ENCODE results near the gene MMEL1.

Gene MMEL1

DNA sequence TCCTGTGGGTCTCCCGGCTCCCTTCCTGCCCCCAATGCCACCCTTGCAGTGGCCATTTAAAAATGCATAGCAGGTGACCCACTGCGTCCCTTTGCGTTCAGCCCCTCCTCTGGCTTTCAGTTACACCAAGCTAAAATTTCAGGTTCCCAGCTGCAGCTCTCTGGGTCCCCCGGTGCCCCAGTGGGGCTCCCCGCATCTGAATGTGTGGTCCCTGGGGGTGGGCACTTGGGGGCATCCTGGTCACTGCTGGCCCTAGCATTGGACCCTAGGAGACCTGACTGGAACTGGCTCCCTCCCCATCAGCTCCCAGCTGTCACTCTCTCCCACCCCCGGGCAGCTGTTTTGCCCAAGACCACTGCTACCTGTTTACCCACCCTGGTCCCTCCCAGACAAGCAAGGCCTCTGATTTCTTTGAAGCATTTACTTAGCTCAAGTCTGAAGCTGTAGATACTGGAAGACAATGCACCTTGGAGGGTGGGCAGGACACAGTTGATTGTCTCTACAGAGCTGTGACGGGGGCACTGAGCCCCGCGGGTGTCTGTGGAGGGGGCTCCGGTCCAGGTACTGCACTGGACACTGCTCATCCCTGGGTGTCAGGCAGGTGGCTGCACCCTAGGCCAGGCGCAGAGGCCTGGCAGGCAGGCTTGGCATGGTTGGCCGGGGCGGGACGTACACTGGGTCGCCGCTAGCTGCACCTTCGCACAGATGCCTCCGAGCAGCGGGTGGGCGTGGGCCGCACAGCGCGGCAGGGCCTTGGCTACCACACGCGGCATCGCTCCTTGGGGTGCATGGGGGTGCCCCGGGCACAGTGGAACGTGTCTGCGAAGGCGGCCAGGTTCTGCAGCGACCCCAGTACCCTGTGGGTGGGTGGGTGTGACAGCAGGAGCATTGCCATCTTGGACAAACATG, 42.3 kb downstream of the MMEL1 start:
- DNase-seq (ENCODE audit: low spot score), result no peak

DNA sequence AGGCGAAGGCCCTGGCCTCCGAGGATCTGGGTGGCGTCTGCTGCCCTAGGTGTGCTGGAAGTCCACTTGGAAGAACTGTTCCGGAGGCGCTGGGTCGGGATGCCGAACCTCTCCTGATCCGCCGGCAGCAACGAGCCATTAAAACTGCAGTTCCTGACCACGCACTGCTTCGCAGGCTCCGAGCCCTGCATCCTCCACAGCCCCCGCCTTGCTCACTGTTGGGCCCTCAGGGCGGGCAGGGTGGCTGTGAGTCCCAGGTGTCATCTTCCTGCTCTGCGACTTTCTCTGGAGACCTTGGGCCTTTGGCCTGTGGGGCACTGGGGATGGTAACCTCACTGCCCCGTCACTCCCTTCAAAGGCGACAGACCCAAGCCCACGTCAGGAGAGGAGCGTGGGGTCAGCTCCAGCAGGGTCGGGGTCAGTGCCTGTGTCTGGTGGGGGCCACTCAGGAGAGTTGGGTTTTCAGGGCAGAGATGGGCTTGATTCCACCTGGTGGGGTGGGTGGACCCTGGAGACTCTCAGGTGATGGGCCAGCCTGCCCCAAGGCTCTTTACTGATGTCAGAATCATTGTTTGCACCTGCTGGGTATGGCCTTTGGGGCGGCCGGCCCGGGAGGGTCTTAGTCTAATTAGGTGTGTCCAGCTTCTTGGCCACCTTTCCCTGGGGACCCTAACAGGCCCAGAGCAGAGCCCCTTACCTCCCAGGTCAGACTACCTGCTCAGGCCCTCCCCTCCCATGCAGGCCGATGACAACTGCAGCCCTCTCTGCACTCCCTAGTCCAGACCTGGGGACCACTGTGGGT, 43.2 kb downstream of the MMEL1 start:
- no peak for DNase-seq (ENCODE audit: low spot score)

DNA sequence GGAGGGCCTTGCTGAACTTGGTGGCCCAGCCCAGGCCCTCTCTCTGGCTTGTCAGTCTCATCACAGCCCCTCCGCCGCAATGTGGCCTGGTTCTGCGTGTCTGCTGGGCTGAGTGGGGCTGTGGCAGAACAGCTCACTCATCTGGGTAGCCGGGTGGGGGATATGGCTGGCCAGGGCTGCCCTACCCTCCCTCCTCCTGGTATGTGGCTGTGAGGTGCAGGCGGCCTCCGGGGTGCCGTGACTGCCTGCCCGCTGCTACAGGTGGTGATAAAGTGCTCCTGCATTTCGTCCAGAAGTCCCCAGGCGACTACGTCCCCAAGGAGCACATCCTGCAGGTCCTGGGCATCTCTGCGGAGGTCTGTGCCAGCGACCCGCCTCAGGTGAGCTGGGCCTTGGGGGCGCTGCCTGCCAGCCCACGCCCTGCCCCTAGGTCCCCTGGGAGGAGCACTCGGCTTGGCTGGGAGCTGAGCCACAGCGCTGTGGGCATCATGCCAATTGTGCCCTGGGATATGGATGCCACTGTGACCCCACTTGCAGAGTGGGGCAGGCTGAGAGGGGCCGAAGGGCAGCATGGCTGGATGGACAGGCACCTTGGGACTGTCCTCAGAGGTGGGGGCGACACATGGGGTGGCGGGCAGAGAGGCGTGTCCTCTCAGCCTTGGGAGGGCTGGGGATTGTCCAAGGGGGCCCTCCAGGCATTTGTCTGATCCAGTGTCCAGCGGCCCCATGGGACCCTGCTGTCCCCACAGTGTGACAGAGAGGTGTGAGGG, 44.0 kb downstream of the MMEL1 start:
- DNase-seq (ENCODE audit: low spot score), result no peak

DNA sequence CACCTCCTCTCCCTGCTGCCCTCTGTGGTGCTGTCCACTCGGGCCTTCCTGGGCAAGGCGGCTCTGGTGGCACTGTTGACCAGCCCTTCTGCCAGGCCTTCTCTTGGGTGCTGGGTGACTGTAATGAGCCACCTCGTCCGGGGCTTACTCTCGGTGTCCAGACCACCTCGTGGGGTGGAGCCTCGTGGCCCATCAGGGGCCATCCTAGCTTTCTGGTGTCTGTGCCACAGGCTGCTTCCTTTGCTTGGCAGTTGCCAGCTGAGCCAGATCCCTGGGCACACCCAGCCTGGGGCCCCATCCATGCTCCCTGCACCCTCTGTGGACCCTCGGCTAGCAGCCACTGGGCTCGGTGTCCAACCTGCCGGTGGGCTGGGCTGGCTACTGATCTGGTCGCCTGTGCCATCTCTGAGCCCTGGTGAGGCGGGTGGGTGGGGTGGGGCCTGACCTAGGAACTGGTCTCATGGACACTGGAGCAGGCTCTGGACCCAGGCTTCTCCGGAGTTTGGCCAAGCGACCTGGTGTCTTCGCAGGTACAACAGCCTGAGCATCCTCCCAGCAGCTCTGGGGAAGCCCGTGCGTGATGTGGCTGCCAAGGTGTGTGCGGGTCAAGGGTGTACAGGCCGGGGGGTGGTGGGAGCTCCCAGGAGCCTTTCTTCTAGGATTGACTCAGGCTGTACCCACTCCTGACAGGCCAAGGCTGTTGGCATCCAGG, 44.8 kb downstream of the MMEL1 start:
- DNase-seq (ENCODE audit: low spot score), result no peak

DNA sequence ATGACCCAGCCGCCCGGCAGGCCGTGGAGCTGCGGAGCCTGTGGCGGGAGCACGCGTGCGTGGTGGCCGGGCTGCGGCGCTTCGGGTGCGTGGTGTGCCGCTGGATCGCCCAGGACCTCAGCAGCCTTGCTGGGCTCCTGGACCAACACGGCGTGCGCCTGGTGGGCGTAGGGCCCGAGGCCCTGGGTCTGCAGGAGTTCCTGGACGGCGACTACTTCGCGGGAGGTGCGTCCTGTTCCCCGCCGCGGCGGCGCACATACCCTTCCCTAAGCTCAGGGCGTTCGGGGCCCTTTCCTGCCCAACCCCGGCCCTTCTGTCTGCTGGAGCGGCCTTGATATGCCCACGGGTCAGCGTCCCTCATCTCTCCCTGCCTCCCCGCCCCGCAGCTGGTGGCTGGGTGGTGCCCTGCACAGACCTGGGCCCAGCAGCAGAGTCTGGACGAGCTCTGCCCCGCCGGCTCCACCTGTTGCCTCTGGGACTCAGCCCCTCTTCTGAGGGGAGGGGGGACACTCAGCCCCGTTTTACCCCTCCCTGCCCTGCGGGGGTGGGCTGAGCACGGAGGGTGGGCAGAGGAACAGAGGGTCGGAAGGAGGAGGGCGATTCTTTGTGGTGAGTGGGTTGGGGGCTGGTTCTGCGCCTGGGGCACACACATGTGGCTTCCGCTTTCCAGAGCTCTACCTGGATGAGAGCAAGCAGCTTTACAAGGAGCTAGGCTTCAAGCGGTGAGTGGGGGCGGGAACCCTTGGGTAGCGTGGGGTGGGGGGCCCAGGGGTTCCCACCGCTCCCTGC, 45.6 kb downstream of the MMEL1 start:
- peak; percentile 23 for DNase-seq (ENCODE audit: low spot score)

DNA sequence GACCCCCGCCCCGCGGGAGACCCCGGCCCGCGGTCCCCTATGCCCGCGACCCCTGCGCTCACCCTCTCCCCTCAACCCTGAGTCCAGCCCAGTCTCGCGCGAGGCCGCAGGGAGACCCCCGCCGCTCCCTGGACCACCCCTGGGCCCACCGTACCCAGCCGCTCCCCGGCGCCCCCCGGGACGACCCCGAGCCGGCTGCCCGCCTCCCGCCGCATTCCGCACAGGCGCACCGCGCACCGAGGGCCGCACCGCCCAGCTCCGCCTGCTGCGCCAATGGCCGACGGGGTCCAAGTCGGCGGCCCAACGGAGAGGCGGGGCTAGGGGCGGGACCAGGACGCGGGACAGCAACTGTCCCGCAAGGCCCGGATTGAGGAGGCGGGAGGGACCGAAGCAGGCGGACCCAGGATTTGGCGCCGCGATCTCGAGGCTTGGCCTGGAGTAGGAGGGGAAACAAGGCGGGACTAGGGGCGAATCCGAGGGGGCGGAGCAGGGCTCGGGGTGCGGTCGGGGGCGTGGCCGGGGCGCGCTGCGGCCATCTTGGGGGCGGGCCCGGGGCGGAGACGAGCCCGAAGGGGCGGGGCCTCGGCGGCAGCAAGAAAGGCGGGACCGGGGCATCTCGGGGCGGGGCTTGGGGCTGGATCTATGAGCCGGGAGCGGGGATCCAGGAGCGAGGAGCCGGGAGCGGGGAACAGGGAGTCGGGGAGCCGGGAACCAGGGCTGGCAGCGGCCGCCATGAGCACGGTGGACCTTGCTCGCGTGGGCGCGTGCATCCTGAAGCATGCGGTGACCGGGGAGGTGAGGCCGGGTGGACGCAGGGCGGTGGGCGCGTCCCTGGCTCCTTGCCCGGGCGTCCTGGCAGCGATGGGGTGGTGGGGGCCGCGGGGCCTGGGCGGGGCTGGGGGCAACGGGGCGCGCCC, 46.4 kb downstream of the MMEL1 start, which contains the start of gene PRXL2B:
Gene PRXL2B, plus strand, starts transcription at position 624 of the 917 bp plus-strand sequence. Its CDS starts 109 bp downstream, at position 733.
- peak; percentile 97 for DNase-seq (ENCODE audit: low spot score)

DNA sequence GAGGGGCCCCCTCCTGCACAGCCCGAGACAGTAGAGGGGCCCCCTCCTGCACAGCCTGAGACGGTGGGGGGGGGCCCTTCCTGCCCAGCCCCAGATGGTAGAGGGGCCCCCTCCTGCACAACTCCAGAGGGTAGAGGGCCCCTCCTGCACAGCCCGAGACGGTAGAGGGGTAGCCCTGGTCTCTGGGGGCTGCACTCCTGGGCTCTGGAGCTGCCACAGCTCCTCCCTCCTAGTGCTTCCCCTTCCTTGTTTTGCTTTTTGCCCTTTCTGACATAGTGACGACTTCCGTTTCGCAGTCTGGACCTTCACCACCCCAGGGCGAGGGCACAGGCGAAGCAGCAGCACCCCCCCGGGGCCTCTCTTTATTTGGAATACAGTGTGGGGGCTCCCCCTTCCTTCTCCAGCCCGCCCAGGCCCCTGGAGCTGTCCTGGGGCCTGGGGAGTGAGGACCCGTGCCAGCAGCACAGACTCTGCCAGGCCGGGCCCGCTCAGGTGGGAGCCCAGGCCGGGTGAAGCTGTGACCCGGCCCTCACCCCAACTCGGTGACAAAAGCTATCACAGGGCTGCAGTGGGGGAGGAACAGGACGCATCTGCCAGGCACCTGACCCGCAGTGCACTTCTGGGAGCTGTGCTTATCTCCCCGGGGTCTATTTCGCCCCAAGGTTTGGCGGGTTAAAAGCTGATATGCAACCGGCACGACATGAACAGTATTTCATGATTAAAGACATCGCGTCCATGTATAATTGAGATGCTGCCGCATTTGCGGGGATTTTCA, 47.3 kb downstream of the MMEL1 start:
- peak; percentile 86 for DNase-seq (ENCODE audit: low spot score)

DNA sequence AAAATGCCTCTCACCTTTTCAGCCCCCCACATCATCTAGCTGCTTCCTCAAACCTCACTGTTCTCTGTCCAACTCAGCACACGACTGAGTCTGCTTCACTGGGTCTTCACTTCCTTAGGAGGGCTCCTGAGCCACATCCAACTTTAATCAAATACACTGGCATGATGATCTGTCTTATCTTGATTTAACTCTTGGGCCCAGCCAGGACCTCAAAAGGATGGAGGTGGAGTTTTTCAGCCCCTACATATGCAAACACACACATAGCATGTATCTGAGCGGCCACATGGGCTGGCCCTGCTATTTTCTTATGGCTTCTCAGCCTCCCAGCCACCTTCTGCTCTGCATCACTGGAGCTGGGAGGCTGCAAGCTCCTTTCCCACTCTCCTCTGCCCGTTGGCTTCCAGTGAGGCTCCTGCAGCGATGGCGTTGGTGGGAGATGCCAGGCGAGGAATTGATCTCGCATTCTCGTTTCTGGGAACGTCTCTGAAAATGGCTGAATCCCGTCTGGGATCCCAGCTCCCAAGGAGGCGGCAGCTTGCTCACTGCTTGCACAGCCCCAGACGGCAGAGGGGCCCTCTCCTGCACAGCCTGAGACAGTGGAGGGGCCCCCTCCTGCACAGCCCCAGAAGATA, 48.0 kb downstream of the MMEL1 start:
- peak; percentile 29 for DNase-seq (ENCODE audit: low spot score)

DNA sequence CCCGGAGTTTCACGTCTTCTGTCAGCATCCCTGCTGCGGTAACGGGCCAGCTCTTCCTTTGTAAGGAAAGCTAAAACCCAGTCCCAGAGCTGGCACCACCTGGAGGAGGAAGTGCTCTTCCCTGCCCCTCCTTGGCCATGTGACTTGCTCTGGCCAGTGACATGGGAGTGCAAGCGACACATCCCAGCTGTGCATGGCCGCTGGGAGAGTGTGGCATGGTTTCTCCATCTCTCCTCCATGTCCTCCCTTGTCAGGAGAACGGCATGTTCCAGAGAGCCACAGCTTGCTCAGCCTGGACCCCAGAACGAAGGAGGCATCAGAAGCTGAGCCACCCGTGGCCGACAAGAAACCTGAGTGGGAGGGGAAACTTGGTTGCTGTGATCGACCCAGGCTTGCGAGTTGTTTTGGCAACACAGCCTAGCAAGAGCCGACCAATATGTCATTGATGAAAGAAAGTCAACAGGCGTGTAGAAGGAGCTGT, 48.9 kb downstream of the MMEL1 start:
- no peak for DNase-seq (ENCODE audit: low spot score)

DNA sequence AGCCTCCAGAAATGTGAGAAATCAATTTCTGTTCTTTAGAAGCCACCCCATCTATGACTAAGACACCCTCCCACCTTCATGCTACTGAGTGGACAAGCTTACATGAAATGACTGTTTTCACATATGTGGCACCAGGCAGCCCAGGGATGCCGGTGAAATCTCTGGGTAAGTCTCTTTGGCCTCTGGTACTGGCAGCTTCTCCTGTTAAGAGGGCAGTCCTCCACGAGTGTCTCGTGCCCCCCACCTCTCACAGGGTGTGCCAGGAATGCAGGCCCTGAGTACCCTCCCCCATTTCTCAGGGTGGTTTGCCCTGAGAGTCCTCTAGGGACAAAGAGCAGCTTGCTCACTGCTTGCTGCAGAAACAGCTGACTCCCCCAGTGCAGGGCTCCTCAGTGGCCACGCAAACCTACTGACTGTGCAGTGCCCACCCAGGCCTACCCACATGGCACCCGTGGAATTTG, 49.5 kb downstream of the MMEL1 start:
- no peak for DNase-seq (ENCODE audit: low spot score)

DNA sequence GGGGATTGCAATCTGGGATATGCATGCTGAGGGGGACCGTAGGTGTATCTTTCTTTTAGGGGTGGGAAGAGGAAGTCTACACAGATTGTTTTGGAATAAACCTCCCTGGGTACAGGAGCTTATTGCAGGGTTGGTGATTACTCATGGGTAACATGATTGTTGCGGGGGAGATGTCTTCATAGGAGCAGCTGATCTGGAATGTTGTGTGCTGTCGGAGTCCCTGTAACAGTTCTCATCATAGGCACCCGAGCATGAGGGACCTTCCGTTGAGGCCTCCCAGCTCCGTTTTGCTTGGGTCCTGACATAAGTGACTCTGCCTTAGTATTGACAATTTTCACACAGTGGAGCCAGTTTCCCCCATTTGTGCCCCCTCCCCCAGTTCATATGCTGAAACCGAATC, 50.4 kb downstream of the MMEL1 start:
- no peak for DNase-seq (ENCODE audit: low spot score)

DNA sequence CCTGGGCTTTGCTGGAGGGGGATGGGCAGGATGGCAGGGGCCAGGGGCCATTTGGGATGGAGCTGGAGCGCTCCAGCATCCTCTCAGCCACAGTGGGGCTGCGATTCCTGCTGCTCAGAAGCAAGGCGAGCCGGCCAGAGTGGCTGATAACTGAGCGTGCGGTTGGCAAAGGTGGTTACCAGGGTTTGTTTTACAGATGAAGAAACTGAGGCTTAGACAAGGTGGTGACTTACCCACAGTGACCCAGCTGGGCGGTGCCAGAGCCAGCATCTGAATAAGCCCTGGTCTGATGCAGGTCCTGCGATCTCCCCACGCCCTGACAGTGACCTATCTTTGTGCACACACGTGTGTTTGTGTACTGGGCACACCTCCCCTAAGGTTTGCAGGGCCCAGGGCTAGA, 52.1 kb downstream of the MMEL1 start:
- no peak for DNase-seq (ENCODE audit: low spot score)

DNA sequence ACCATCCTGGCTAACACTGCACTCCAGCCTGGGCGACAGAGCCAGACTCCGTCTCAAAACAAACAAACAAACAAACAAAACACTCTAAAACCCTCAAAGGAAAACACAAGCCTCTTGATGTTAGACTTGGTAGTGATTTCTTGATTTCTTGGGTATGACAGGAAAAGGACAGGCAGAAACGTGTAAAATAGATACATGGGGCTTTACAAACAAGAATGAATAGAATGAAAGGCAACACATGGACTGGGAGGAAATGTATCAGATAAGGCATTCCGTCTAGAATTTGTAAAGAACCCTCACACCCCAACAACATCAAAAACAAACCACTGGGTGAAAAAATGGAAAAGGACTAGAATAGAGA, 54.1 kb downstream of the MMEL1 start:
- DNase-seq (ENCODE audit: low spot score), result no peak

DNA sequence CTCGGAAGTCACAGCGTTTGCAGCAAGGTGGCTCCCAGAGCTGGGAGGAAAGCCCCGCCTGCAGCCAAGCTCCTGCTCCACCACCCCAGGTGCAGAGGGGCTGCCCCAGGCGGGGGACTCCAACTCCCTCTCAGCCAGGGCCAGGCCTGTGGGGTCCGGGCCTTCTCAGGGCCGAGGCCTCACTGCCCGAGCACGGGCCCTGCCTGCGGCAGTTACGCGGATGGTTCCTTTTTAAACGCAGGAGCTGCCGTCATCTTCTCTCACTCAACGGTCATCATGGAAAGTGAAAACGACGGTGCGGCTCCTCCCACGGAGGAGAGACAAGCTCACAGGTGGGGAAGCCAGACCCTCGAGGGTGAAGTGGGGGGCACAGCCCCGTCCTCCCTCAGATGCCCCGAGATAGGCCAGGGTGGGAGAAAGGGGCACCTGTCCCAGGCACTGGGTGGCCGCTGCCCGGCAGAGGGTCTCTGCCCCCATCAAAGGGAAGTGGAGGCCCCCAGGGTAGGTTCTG, 55.2 kb downstream of the MMEL1 start:
- peak; percentile 26 for DNase-seq (ENCODE audit: low spot score)

DNA sequence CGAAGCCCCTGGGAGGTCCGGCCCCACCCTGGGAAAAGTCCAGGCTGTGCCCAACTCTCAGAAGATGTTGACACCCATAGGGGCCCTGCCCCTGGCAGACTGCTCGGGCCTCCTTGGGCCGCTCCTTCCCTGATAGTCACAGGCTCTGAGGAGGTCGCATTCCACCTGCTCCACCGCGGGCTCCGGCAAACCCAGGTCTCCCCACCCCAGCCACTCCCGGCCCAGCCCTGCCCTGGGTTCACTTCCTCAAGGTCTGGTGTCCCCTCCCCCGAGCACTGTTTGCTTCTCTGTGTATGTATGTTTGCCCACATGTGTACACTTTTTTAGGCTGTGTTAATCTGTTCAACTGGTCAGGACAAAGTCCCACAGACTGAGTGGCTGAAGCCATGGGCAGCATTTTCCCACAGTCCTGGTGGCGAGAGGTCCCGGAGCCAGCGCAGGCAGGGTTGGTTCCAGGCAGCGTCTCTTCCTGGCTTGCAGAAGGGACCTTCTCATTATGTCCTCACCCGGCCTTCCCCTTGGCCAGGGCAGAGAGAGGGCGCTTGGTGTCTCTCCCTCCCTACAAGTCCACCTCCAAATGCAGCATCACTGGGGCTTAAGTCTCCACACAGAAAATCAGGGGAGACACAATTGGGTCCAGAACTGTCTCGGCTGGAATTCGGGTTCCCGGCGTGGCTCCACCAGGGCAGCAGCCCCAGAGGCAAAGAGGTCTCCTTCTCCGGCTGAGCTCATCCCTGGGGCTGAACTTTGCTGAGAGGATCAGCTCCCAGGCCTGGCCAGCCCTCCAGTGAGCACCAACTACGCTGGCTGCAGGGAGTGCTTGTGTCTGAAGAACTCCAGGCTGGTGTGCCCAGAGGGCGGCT, 56.8 kb downstream of the MMEL1 start:
- peak; percentile 40 for DNase-seq (ENCODE audit: low spot score)

DNA sequence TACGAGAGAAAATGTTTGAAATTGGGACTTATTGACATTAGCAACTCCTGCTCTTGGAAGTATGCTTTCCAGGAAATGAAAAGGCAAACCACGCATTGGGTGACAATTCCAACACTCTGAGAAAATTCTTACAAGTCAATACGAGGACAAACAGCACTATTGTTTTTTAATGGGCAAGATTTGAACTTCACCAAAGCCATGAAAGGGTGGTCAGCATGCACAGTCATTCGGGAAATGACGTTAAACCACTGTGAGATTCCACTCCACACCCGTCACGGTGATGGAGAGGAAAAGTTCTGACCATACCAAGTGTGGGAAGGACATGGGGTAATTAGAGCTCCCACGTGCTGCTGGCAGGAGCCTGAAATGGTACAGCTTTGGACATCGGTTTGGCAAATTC, 58.5 kb downstream of the MMEL1 start:
- no peak for DNase-seq (ENCODE audit: low spot score)
